ENCODE measurements around the gene MLLT10. TPM values are rescaled to one million over a fixed set of nuclear protein-coding genes. Genes with fewer than 3 reads are reported as not detected.

MLLT10 gene
- total RNA-seq, 1 experiment from 2014 or later: 58.4 TPM

- Histone ChIP-seq H3K27me3 (replicated peaks; ENCODE audit: insufficient read depth, low read depth, low read length, poor library complexity) (no peaks in the 10 kb centered on the region), H3K36me3 (ENCODE audit: insufficient read depth, low read length, poor library complexity, severe bottlenecking) (no peaks in the 10 kb centered on the region), H3K4me3 (ENCODE audit: low read depth, low read length, poor library complexity, severe bottlenecking) (peak overlapping the region; percentile 59), H3K9me3 (ENCODE audit: low read depth, low read length, poor library complexity, severe bottlenecking) (no peaks in the 10 kb centered on the region), H3K27ac (ENCODE audit: low read depth, low read length, poor library complexity, severe bottlenecking) (peak overlapping the region; percentile 78), H3K4me1 (ENCODE audit: insufficient read depth, low read length, poor library complexity, severe bottlenecking) (peaks cover 53% of the 10 kb centered on the region)
- TF ChIP-seq EZH2 (IDR thresholded peaks at IDR 0.05; ENCODE audit: borderline replicate concordance, low read depth, low read length, poor library complexity, severe bottlenecking) (no peak), CTCF (conservative IDR thresholded peaks at IDR 0.05; ENCODE audit: low read depth, low read length) (no peak)
- peak; percentile 86 for DNase-seq (ENCODE audit: low spot score)
- CTCF ChIA-PET: no interaction called here
- POLR2A ChIA-PET (ENCODE audit: low non-redundant PET): interaction anchor here (0.5 to 0.8 kb wide), 3 partner anchors 10 to 286 kb away, joined by 3 to 10 read pairs (median 6); no protein-coding TSS in a partner anchor
- BruUV-seq (replicated peaks): TSS peak; percentile 45
- intact Hi-C loops (cut with micrococcal nuclease; ENCODE audit: unreplicated experiment): loop anchor here (2.0 to 5.0 kb wide), 2 partner anchors 21 to 215 kb away; no protein-coding TSS in a partner anchor
Observed at GRCh38 chr10:21517134-21518031, 16.6 kb upstream of the MLLT10 start.

DNA sequence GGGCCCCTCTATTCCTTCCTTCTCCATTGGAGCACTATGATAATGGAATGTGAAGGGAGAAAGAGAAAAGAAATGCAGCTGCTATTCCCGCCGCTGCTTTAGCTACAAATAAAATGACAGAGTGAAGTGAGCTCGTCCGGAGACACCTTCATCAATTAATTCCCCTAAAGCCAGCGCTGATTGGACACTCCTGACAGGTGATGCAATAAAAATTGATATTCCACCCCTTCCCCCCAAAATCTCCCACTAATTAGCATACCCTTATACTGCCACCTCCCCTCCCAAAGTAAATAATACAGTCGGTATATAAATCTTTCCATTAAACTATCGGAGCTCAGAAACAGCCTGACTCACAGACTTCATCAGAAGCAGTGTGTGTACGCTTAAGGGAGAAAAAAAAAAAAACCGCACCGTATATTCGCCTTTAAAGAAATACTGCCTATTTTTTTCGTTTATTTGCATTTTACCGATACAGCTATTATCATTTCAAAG, 15.8 kb upstream of the MLLT10 start:
- TF ChIP-seq CTCF (conservative IDR thresholded peaks at IDR 0.05; ENCODE audit: low read depth, low read length) (no peak), EZH2 (IDR thresholded peaks at IDR 0.05; ENCODE audit: borderline replicate concordance, low read depth, low read length, poor library complexity, severe bottlenecking) (no peak)
- Histone ChIP-seq H3K27ac (ENCODE audit: low read depth, low read length, poor library complexity, severe bottlenecking) (peak overlapping the region; percentile 78), H3K4me3 (ENCODE audit: low read depth, low read length, poor library complexity, severe bottlenecking) (peak overlapping the region; percentile 59), H3K36me3 (ENCODE audit: insufficient read depth, low read length, poor library complexity, severe bottlenecking) (no peaks in the 10 kb centered on the region), H3K9me3 (ENCODE audit: low read depth, low read length, poor library complexity, severe bottlenecking) (no peaks in the 10 kb centered on the region), H3K27me3 (replicated peaks; ENCODE audit: insufficient read depth, low read depth, low read length, poor library complexity) (no peaks in the 10 kb centered on the region), H3K4me1 (ENCODE audit: insufficient read depth, low read length, poor library complexity, severe bottlenecking) (peaks cover 60% of the 10 kb centered on the region)
- DNase-seq (ENCODE audit: low spot score): peak; percentile 57
- CTCF ChIA-PET: interaction anchor here (0.7 to 1.2 kb wide), 3 partner anchors 22 to 210 kb away, joined by 3 to 4 read pairs (median 4); no protein-coding TSS in a partner anchor
- POLR2A ChIA-PET (ENCODE audit: low non-redundant PET): interaction anchor here (0.6 to 0.8 kb wide), 3 partner anchors 29 to 285 kb away, joined by 3 to 10 read pairs (median 3); no protein-coding TSS in a partner anchor
- BruUV-seq (replicated peaks): no TSS peak
- intact Hi-C loops (cut with micrococcal nuclease; ENCODE audit: unreplicated experiment): loop anchor here (5.0 kb wide), 1 partner anchor 214 kb away; no protein-coding TSS in a partner anchor

DNA sequence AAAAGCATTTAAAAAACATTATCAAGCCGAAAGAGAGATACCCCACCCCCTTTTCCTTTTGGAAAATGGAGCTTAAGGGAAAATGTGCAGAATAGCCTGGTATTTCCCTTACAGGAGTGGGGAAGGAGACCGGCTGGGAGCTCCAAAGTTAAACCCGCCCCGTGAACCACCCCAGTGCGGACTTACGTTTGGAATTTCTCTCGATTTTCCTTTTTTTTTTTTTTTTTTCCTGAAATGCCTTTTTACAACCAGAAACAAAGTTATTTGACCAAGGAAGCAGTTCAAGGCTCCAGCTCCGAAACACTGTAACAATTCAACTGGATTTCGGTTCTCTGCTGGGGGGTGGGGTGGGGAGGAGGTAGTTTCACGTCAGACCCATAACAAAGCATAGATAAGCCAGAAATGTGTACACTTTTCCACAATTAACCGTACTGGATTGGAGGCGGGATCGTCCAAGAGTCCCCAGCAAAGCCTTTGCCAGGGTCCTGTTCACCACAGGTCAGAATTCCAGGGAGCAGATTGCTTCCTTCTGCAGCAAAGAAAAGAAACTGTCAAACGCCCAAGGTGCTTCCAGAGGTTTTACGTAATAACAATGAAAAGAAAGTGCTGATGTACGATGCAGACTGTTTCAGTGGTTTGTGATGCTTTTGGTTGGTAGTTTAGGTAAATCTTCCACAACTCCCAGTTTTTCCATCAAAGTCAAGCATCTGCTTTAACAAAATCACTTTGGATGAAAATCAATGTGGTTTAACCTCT, 15.2 kb upstream of the MLLT10 start:
- H3K4me3 ChIP-seq (ENCODE audit: low read depth, low read length, poor library complexity, severe bottlenecking): peak overlapping the region; percentile 59
- POLR2A ChIA-PET (ENCODE audit: low non-redundant PET): interaction anchor here (0.5 to 0.8 kb wide), 4 partner anchors 30 to 285 kb away, joined by 3 to 10 read pairs (median 4); no protein-coding TSS in a partner anchor

More for the DNA sequence above, 15.2 kb upstream of the MLLT10 start:
- CTCF ChIA-PET: interaction anchor here (0.7 to 1.2 kb wide), 3 partner anchors 23 to 209 kb away, joined by 3 to 4 read pairs (median 4); no protein-coding TSS in a partner anchor
- Histone ChIP-seq H3K4me1 (ENCODE audit: insufficient read depth, low read length, poor library complexity, severe bottlenecking) (peaks cover 62% of the 10 kb centered on the region), H3K9me3 (ENCODE audit: low read depth, low read length, poor library complexity, severe bottlenecking) (no peaks in the 10 kb centered on the region), H3K27ac (ENCODE audit: low read depth, low read length, poor library complexity, severe bottlenecking) (peak overlapping the region; percentile 78), H3K36me3 (ENCODE audit: insufficient read depth, low read length, poor library complexity, severe bottlenecking) (no peaks in the 10 kb centered on the region), H3K27me3 (replicated peaks; ENCODE audit: insufficient read depth, low read depth, low read length, poor library complexity) (no peaks in the 10 kb centered on the region)
- no peak for TF ChIP-seq CTCF (conservative IDR thresholded peaks at IDR 0.05; ENCODE audit: low read depth, low read length)
- TF ChIP-seq EZH2 (IDR thresholded peaks at IDR 0.05; ENCODE audit: borderline replicate concordance, low read depth, low read length, poor library complexity, severe bottlenecking): no peak
- no TSS peak for BruUV-seq (replicated peaks)
- peak; percentile 43 for DNase-seq (ENCODE audit: low spot score)
- intact Hi-C loops (cut with micrococcal nuclease; ENCODE audit: unreplicated experiment): loop anchor here (5.0 kb wide), 1 partner anchor 213 kb away; no protein-coding TSS in a partner anchor
